Mucosa of rectum (tissue), 2 donors: ENCODE data around the gene GNG7.
"Not testable (repeated sequence)": the region's sequence is repeated elsewhere in the genome, so short reads cannot be mapped to it uniquely, and the experiment has no call there.

Source experiments
- H3K27ac ChIP-seq, 2 donors: one replicate each; pipeline ENCODE4 v1.7.0; 2013; ENCODE audit warnings: inconsistent platforms in 2 of 2, low read depth in 2 of 2, low read length in 2 of 2
- H3K27me3 ChIP-seq, 2 donors: one replicate each; pipeline ENCODE4 v1.7.0; 2013; ENCODE audit warnings: low read length in 2 of 2; ENCODE audit not compliant: control insufficient read depth in 2 of 2, insufficient read depth in 2 of 2
- H3K36me3 ChIP-seq, 2 donors: one replicate each; pipeline ENCODE4 v1.7.0; 2013; ENCODE audit warnings: low read length in 2 of 2; ENCODE audit not compliant: control insufficient read depth in 2 of 2, insufficient read depth in 2 of 2
- H3K4me1 ChIP-seq, 2 donors: one replicate each; pipeline ENCODE4 v1.7.0; 2013; ENCODE audit warnings: low read length in 2 of 2, mild to moderate bottlenecking in 1 of 2; ENCODE audit not compliant: control insufficient read depth in 2 of 2, insufficient read depth in 2 of 2
- H3K4me3 ChIP-seq, 2 donors: one replicate each; pipeline ENCODE4 v1.7.0; 2013; ENCODE audit warnings: low read length in 2 of 2
- H3K9ac ChIP-seq, 2 donors: one replicate each; pipeline ENCODE4 v1.7.0; 2013; ENCODE audit warnings: low read length in 2 of 2, low read depth in 1 of 2, mild to moderate bottlenecking in 1 of 2
- H3K9me3 ChIP-seq, 2 donors: one replicate each; pipeline ENCODE4 v1.7.0; 2013; ENCODE audit warnings: low read length in 2 of 2; ENCODE audit not compliant: control insufficient read depth in 2 of 2
- donor health status: healthy.
- donor health status: Normal muscosa, but diverticular disease.

The GNG7 gene

DNA sequence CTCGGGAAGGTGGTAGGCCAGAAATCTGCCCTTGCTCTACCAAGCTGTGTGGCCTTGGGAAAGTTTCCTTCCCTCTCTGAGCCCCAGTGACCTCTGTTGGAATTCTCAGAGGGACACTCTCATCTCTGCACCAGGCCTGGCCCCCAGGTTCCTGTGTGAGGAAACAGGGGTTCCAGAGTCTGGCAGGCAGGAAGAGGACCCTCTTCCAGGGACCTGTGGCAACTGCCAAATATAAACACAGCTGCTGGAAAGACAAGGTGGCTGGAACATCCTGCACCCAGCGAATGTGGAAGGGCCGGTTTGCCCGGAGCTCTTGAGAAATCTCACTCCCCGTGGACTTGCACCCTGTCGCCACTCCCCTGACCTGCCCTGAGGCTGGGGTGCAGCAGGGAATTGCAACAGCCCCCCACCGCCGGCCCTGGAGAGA is 173.8 kb downstream of the GNG7 start:
- no peak overlapping the region for H3K27ac ChIP-seq
- no peak overlapping the region for H3K9ac ChIP-seq
- no peaks in the 10 kb centered on the region for H3K9me3 ChIP-seq
- H3K36me3 ChIP-seq = no peaks in the 10 kb centered on the region
- no peak overlapping the region for H3K4me3 ChIP-seq
- no peaks in the 10 kb centered on the region for H3K27me3 ChIP-seq
- H3K4me1 ChIP-seq = peaks cover 0 to 6% of the 10 kb centered on the region in 2 donors

DNA sequence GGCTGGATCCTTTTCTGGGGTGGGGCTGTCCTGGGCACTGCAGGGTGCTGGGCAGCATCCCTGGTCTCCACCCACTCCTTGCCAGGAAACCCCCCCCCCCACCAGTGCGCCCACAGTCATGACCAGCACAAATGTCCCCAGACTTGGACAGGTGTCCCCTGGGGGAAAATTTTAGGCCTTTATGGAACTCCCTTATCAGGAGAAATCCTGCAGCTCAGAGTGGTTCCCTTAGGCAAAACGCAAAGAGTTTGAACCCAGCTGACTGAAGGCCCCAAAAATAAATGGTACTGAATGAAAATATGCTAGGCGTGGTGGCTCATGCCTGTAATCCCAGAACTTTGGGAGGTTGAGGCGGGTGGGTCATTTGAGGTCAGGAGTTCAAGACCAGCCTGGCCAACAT is 174.8 kb downstream of the GNG7 start:
- Histone ChIP-seq H3K4me3 (no peak overlapping the region), H3K9me3 (no peaks in the 10 kb centered on the region), H3K36me3 (no peaks in the 10 kb centered on the region), H3K27ac (no peak overlapping the region), H3K4me1 (peaks cover 0 to 6% of the 10 kb centered on the region in 2 donors), H3K9ac (no peak overlapping the region), H3K27me3 (no peaks in the 10 kb centered on the region)

DNA sequence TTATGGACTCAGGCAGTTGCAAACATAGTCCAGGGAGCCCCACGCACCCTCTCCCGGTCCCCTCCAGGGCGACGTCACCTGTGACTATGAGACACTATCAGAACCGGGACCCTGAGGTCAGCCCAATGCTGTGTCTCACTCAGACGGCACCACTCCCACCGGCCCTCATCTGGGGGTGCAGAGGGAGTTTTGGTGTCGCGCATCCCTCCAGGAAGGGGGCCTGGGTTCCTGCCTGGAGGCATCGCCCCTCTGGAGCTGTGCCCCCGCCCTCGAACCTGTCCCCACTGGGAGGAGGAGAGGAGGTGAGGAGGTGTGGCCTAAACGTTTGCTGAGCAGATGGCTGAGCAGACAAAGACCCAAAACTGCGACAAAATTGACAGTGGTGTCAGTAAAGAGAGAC is 175.3 kb downstream of the GNG7 start:
- no peaks in the 10 kb centered on the region for H3K27me3 ChIP-seq
- no peak overlapping the region for H3K4me3 ChIP-seq
- H3K4me1 ChIP-seq = peaks cover 0 to 6% of the 10 kb centered on the region in 2 donors
- H3K36me3 ChIP-seq = no peaks in the 10 kb centered on the region
- no peak overlapping the region for H3K27ac ChIP-seq
- H3K9ac ChIP-seq = no peak overlapping the region
- no peaks in the 10 kb centered on the region for H3K9me3 ChIP-seq

DNA sequence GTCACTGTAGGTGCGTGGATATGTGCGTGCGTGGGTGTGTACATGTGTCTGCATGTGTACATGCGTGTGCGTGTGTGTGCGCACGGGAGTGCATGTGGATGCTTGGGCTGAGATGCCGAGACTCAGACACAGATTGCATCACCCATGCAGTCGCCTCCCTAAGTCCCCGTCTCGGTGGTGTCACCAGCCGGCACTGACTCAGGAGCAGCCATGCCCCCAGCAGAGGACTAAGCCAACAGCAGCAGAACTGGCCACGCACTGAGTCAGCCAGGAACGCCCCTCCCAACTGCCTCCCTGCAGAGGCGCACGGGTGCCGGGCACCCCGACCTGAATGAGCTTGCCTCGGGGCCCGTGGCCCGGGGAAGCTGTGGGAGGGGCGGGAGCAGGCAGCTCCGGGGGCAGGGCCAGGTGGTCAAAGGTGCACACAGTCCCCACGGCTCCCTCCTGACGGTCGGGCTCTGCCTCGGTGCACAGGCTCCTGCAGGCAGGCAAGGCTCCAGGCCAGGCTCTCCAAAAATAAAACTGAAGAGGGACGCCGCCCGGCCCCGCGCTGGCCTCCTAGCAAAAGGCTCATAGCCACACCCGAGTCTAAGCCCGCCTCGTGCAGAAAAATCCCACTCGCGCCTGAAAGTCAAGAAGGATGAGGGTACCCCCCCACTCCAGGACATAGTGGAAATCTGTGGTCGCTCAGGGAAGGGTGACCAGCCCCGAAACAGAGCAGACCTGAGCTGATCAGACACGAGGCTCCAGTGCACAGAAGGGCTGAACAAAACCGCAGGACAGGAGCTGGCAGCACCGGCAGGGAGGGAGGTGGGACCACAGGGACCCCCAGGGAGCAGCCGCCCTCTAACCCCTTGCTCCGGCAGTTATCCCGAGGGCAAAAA is 177.4 kb downstream of the GNG7 start:
- no peaks in the 10 kb centered on the region for H3K36me3 ChIP-seq
- H3K9ac ChIP-seq = no peak overlapping the region
- no peaks in the 10 kb centered on the region for H3K27me3 ChIP-seq
- H3K9me3 ChIP-seq = no peaks in the 10 kb centered on the region
- no peak overlapping the region for H3K4me3 ChIP-seq
- H3K27ac ChIP-seq = no peak overlapping the region
- peaks cover 0 to 6% of the 10 kb centered on the region in 2 donors for H3K4me1 ChIP-seq

DNA sequence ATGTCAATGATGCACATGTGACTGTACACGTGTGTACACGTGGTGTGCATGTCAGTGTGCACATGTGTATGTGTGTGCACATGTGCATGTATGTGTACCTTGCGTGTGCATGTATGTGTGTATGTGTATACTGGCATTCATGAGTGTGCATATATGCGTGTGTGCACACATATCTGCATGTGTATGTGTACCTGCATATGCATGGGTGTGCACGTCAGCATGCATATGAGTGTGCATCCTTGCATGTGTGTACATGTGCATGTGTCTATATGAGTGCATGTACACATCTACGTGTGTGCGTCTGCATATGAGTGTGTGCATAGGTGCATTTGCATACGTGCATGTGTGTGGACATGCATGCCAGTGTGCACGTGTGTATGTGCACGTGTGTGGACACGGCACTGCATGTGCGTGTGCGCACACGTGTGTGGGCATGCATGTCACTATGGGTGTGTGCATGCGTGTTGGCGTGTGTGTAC is 178.1 kb downstream of the GNG7 start:
- Histone ChIP-seq H3K9me3 (no peaks in the 10 kb centered on the region), H3K9ac (no peak overlapping the region), H3K4me1 (peaks cover 0 to 6% of the 10 kb centered on the region in 2 donors), H3K27ac (no peak overlapping the region), H3K4me3 (no peak overlapping the region), H3K36me3 (no peaks in the 10 kb centered on the region), H3K27me3 (no peaks in the 10 kb centered on the region)

DNA sequence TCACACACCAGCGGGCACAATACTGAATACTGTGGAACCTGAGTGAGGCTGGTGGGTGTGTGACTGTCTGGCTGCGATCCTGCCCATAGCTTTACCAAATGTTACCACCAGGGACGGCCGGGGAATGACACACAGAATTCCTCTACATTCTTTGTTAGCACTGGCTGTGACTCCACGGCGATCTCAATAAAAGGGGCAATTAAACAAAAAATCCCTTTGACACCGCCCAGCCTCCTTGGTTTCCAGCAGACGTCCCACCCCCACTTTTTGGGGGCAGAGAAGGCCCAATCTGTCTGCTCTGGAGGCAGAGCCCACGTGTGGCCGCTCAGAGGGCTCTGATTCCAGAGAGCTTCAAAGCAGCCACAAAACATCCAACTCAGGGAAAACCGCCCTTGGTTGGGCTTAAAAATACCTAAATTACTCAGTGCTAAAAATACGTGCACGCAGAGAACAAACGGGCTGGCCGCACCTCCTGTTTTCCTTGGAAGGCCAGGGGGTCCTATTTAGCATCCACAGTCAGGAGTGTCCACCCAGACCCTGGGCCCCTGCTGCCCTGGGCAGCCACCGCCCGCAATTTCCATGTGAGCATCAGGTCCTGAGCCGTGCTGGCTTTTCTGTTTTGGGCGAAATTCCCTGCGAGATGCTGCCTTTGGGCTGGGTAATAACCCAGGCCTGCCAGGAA is 178.7 kb downstream of the GNG7 start:
- H3K36me3 ChIP-seq = no peaks in the 10 kb centered on the region
- no peak overlapping the region for H3K4me3 ChIP-seq
- no peak overlapping the region for H3K27ac ChIP-seq
- H3K27me3 ChIP-seq = no peaks in the 10 kb centered on the region
- H3K9ac ChIP-seq = no peak overlapping the region
- H3K9me3 ChIP-seq = no peaks in the 10 kb centered on the region
- peaks cover 0 to 6% of the 10 kb centered on the region in 2 donors for H3K4me1 ChIP-seq

DNA sequence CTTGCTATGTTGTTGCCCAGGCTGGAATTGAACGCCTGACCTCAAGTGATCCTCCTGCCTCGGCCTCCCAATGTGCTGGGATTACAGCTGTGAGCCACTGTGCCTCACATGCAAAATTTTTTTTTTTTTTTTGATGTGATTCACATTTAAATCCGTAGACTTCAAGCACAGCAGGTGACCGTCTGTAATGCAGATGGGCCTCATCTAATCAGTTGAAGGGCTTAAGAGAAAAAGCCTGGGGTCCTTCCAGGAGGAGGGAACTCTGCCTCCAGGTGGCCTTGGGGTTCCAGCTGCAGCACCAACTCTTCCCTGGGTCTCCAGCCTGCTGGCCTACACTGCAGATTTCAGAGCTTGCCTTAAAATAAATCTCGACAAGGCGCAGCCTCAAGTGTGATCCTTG is 183.0 kb downstream of the GNG7 start:
- no peaks in the 10 kb centered on the region for H3K36me3 ChIP-seq

DNA sequence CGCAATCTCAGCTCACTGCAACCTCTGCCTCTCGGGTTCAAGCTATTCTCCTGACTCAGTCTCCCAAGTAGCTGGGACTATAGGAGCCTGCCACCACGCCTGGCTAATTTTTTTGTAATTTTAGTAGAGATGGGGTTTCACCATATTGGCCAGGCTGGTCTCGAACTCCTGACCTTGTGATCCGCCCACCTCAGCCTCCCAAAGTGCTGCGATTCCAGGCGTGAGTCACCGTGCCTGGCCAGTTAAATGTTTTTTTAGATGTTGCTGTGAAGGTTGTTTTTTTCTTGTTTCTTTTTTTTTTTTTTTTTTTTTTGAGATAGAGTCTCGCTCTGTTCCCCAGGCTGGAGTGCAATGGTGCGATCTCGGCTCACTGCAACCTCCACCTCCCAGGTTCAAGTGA is 183.6 kb downstream of the GNG7 start:
- H3K27ac ChIP-seq, H3K4me3 ChIP-seq, H3K36me3 ChIP-seq, H3K9me3 ChIP-seq, H3K27me3 ChIP-seq, H3K4me1 ChIP-seq, H3K9ac ChIP-seq: not testable (repeated sequence)

More for the DNA sequence above, 183.0 kb downstream of the GNG7 start:
- no peak overlapping the region for H3K27ac ChIP-seq
- H3K4me1 ChIP-seq = no peaks in the 10 kb centered on the region
- H3K4me3 ChIP-seq = no peak overlapping the region
- H3K27me3 ChIP-seq = no peaks in the 10 kb centered on the region
- no peaks in the 10 kb centered on the region for H3K9me3 ChIP-seq
- no peak overlapping the region for H3K9ac ChIP-seq

DNA sequence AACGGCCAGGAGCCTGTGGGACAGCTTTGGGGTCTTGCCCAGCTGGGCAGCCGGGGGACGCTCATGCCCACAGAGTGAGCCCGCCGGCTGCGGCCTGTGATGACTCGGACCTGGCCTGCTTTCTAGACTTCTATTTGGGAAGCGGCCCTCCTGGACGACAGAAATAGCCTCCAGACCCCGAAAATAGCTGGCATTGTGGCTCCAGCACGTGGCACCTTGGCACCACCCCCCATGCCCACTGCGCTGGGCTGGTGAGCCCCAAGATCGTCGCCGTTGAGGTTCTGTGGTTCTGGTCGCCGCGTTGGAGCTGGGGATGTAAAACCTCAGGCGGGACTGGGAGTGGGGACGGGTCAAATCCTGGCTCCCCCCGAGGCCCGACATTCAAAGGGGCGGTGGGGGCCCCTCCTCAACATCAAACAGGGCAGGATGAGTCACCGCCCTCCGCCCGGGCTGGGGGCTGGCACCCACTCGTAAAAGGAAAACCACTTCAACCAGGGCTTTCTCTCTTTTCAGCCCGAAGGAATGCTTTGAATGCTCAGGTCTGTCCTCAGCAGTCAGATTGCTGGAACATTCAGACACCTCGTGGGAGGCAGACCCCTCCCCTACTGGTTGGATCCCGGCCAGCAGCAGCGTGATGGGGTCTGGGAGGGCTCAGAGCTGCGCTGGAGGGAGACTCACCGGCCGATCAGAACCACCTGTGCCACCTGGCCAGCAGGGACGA is 184.5 kb downstream of the GNG7 start:
- Histone ChIP-seq H3K36me3 (no peaks in the 10 kb centered on the region), H3K4me3 (no peak overlapping the region), H3K27me3 (no peaks in the 10 kb centered on the region), H3K9me3 (no peaks in the 10 kb centered on the region), H3K9ac (no peak overlapping the region), H3K4me1 (no peaks in the 10 kb centered on the region), H3K27ac (no peak overlapping the region)

DNA sequence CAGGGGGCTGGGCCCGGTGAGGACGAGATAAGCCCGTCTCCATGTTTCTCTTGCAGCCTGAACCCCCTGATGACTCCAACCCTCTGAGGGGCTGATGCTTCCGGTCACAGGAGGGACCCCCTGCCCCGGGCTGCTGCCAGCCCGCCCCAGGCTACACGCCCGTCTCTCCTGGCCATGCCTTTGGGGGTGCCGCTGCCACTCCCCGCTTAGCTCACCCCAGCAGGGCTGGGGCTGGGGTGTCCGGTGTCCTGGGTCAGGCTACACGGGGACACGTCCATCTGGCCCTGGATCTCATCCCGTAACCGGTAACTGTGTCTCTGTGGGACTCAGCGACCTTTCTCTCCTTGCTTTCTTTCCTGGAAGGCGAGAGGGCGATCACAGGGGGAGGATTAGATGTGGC is 185.8 kb downstream of the GNG7 start:
- Histone ChIP-seq H3K4me1 (no peaks in the 10 kb centered on the region), H3K27me3 (no peaks in the 10 kb centered on the region), H3K9ac (no peak overlapping the region), H3K4me3 (no peak overlapping the region), H3K9me3 (no peaks in the 10 kb centered on the region), H3K36me3 (no peaks in the 10 kb centered on the region), H3K27ac (no peak overlapping the region)
